ENCODE data around the gene CHAF1B. TPM values are rescaled to one million over a fixed set of nuclear protein-coding genes. Genes with fewer than 3 reads are reported as not detected.

Gene CHAF1B
- total RNA-seq, 2 donors from 2014 or later = 27.5 to 33.1 TPM

GRCh38 chr21:36465478-36465877 lies 80.3 kb downstream of the CHAF1B start:
- DNase-seq (ENCODE audit: low spot score in 2 of 2) (no peak), ATAC-seq (no peak)
- Mint-ChIP-seq H3K9me3 (no peaks in the 10 kb centered on the region), H3K36me3 (no peaks in the 10 kb centered on the region), H3K27ac (no peak overlapping the region)

- DNase-seq (ENCODE audit: low spot score in 2 of 2) (no peak), ATAC-seq (no peak)
- H3K27ac Mint-ChIP-seq = no peak overlapping the region
- H3K9me3 Mint-ChIP-seq = no peaks in the 10 kb centered on the region
- H3K36me3 Mint-ChIP-seq = no peaks in the 10 kb centered on the region
Observed at GRCh38 chr21:36466061-36466511, 80.9 kb downstream of the CHAF1B start.

Other genes starting within 250 kb of the CHAF1B start
- 10 to 100 TPM; 12.1 to 12.9 TPM for gene DOP1B, start 228.6 kb upstream of the CHAF1B start, total RNA-seq
- gene MORC3, start 65.2 kb upstream of the CHAF1B start, total RNA-seq = 10 to 100 TPM; 32.6 to 41.8 TPM
- gene CLDN14, start 94.7 kb downstream of the CHAF1B start, total RNA-seq = not detected